Measurements from ENCODE around the gene SLAMF7. TPM values are rescaled to one million over a fixed set of nuclear protein-coding genes. Genes with fewer than 3 reads are reported as not detected.
"Not testable (repeated sequence)": the region's sequence is repeated elsewhere in the genome, so short reads cannot be mapped to it uniquely, and the experiment has no call there.

The SLAMF7 gene
- total and polyA plus RNA-seq, 5 donors from 2014 or later: 0.07 to 0.88 (median 0.17) TPM

GRCh38 chr1:160731564-160731963, 7.5 kb upstream of the SLAMF7 start:
- not testable (repeated sequence) for H3K27me3 Mint-ChIP-seq; H3K27ac Mint-ChIP-seq; ATAC-seq (ENCODE audit: low read depth in 2 of 2); H3K27me3 ChIP-seq (ENCODE audit: control insufficient read depth, insufficient read depth, low read length); H3K36me3 ChIP-seq (ENCODE audit: control insufficient read depth, insufficient read depth, low read length); H3K4me3 ChIP-seq (ENCODE audit: low read depth, low read length); DNase-seq; H3K9me3 ChIP-seq (ENCODE audit: control insufficient read depth in 2 of 2, low read length in 2 of 2); H3K36me3 Mint-ChIP-seq; H3K9me3 Mint-ChIP-seq; H3K4me3 Mint-ChIP-seq; H3K27ac ChIP-seq (ENCODE audit: insufficient read depth, low read length, poor library complexity, severe bottlenecking)
- peaks cover 14% of the 10 kb centered on the region for H3K4me1 ChIP-seq (ENCODE audit: control insufficient read depth, insufficient read depth, low read length, poor library complexity, severe bottlenecking)
- peaks cover 13 to 33% (median 26%) of the 10 kb centered on the region in 4 donors for H3K4me1 Mint-ChIP-seq

- Mint-ChIP-seq H3K27ac (no peak overlapping the region), H3K36me3 (no peaks in the 10 kb centered on the region), H3K4me1 (peaks cover 13 to 33% (median 26%) of the 10 kb centered on the region in 4 donors), H3K27me3 (peaks cover 3% of the 10 kb centered on the region), H3K9me3 (peaks cover 0 to 11% (median 2%) of the 10 kb centered on the region in 7 donors), H3K4me3 (no peak overlapping the region)
- H3K27ac ChIP-seq (ENCODE audit: insufficient read depth, low read length, poor library complexity, severe bottlenecking): no peak overlapping the region
- no peak overlapping the region for H3K4me3 ChIP-seq (ENCODE audit: low read depth, low read length)
- peaks cover 2 to 7% of the 10 kb centered on the region in 2 experiments for H3K9me3 ChIP-seq (ENCODE audit: control insufficient read depth in 2 of 2, low read length in 2 of 2)
- peaks cover 10% of the 10 kb centered on the region for H3K4me1 ChIP-seq (ENCODE audit: control insufficient read depth, insufficient read depth, low read length, poor library complexity, severe bottlenecking)
- no peak for DNase-seq
- no peak for ATAC-seq (ENCODE audit: low read depth in 2 of 2)
- H3K27me3 ChIP-seq (ENCODE audit: control insufficient read depth, insufficient read depth, low read length): no peaks in the 10 kb centered on the region
- H3K36me3 ChIP-seq (ENCODE audit: control insufficient read depth, insufficient read depth, low read length): no peaks in the 10 kb centered on the region
These were observed 7.1 kb upstream of the SLAMF7 start for GRCh38 chr1:160731990-160732389.

- peaks cover 8% of the 10 kb centered on the region for H3K4me1 ChIP-seq (ENCODE audit: control insufficient read depth, insufficient read depth, low read length, poor library complexity, severe bottlenecking)
- DNase-seq (no peak), ATAC-seq (ENCODE audit: low read depth in 2 of 2) (no peak)
- Mint-ChIP-seq H3K27me3 (peaks cover 11% of the 10 kb centered on the region), H3K4me3 (peak overlapping the region in 2 of 4 donors; percentile 45 to 59), H3K9me3 (peaks cover 0 to 13% (median 4%) of the 10 kb centered on the region in 7 donors), H3K36me3 (no peaks in the 10 kb centered on the region), H3K4me1 (peaks cover 20 to 35% (median 27%) of the 10 kb centered on the region in 4 donors), H3K27ac (peak overlapping the region in 2 of 3 donors; percentile 60 to 68)
- no peaks in the 10 kb centered on the region for H3K27me3 ChIP-seq (ENCODE audit: control insufficient read depth, insufficient read depth, low read length)
- H3K36me3 ChIP-seq (ENCODE audit: control insufficient read depth, insufficient read depth, low read length): no peaks in the 10 kb centered on the region
- H3K4me3 ChIP-seq (ENCODE audit: low read depth, low read length): peak overlapping the region; percentile 49
- H3K9me3 ChIP-seq (ENCODE audit: control insufficient read depth in 2 of 2, low read length in 2 of 2): peaks cover 5 to 8% of the 10 kb centered on the region in 2 experiments
- no peak overlapping the region for H3K27ac ChIP-seq (ENCODE audit: insufficient read depth, low read length, poor library complexity, severe bottlenecking)
These were observed 5.1 kb upstream of the SLAMF7 start for GRCh38 chr1:160733898-160734297.

DNA sequence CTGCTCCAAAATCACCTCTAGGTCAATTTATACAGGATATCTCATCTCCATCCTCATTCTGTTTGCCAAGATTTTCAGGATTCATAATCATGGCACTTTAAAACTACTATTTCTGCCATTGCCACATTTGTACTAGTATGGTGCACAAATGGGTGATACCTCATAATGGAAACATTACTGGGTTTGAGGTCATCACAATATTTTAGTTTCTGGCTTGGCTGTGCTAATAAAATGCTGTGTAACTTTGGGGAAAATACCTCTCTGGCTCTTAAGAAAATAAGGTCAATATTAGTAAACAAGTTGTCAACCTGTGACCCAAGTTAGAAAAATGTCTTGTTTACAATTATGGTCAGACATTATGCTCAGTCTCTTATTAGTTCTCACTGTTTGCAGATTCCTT, 4.7 kb upstream of the SLAMF7 start:
- no peak overlapping the region for H3K27ac ChIP-seq (ENCODE audit: insufficient read depth, low read length, poor library complexity, severe bottlenecking)
- DNase-seq: no peak
- Mint-ChIP-seq H3K36me3 (no peaks in the 10 kb centered on the region), H3K4me3 (peak overlapping the region in 2 of 4 donors; percentile 45 to 59), H3K4me1 (peaks cover 20 to 38% (median 29%) of the 10 kb centered on the region in 4 donors), H3K9me3 (peaks cover 0 to 13% (median 4%) of the 10 kb centered on the region in 7 donors), H3K27me3 (peaks cover 11% of the 10 kb centered on the region), H3K27ac (peak overlapping the region in 2 of 3 donors; percentile 60 to 68)
- no peaks in the 10 kb centered on the region for H3K36me3 ChIP-seq (ENCODE audit: control insufficient read depth, insufficient read depth, low read length)
- peak overlapping the region; percentile 49 for H3K4me3 ChIP-seq (ENCODE audit: low read depth, low read length)
- H3K4me1 ChIP-seq (ENCODE audit: control insufficient read depth, insufficient read depth, low read length, poor library complexity, severe bottlenecking): peaks cover 8% of the 10 kb centered on the region
- H3K27me3 ChIP-seq (ENCODE audit: control insufficient read depth, insufficient read depth, low read length): no peaks in the 10 kb centered on the region
- H3K9me3 ChIP-seq (ENCODE audit: control insufficient read depth in 2 of 2, low read length in 2 of 2): peaks cover 5 to 8% of the 10 kb centered on the region in 2 experiments
- ATAC-seq (ENCODE audit: low read depth in 2 of 2): no peak

- H3K9me3 Mint-ChIP-seq: peaks cover 0 to 13% (median 2%) of the 10 kb centered on the region in 7 donors
- DNase-seq (no peak), ATAC-seq (ENCODE audit: low read depth in 2 of 2) (no peak)
- H3K4me1 ChIP-seq (ENCODE audit: control insufficient read depth, insufficient read depth, low read length, poor library complexity, severe bottlenecking): peaks cover 8% of the 10 kb centered on the region
- H3K4me1 Mint-ChIP-seq: peaks cover 9 to 30% (median 19%) of the 10 kb centered on the region in 4 donors
- no peaks in the 10 kb centered on the region for H3K36me3 Mint-ChIP-seq
- no peak overlapping the region for H3K4me3 ChIP-seq (ENCODE audit: low read depth, low read length)
- peaks cover 5 to 8% of the 10 kb centered on the region in 2 experiments for H3K9me3 ChIP-seq (ENCODE audit: control insufficient read depth in 2 of 2, low read length in 2 of 2)
- H3K27ac ChIP-seq (ENCODE audit: insufficient read depth, low read length, poor library complexity, severe bottlenecking): no peak overlapping the region
- no peaks in the 10 kb centered on the region for H3K36me3 ChIP-seq (ENCODE audit: control insufficient read depth, insufficient read depth, low read length)
- H3K27me3 Mint-ChIP-seq: peaks cover 11% of the 10 kb centered on the region
- H3K27me3 ChIP-seq (ENCODE audit: control insufficient read depth, insufficient read depth, low read length): no peaks in the 10 kb centered on the region
- no peak overlapping the region for H3K27ac Mint-ChIP-seq
- no peak overlapping the region for H3K4me3 Mint-ChIP-seq
These were observed 776 bp upstream of the SLAMF7 start for GRCh38 chr1:160738271-160738670.

DNA sequence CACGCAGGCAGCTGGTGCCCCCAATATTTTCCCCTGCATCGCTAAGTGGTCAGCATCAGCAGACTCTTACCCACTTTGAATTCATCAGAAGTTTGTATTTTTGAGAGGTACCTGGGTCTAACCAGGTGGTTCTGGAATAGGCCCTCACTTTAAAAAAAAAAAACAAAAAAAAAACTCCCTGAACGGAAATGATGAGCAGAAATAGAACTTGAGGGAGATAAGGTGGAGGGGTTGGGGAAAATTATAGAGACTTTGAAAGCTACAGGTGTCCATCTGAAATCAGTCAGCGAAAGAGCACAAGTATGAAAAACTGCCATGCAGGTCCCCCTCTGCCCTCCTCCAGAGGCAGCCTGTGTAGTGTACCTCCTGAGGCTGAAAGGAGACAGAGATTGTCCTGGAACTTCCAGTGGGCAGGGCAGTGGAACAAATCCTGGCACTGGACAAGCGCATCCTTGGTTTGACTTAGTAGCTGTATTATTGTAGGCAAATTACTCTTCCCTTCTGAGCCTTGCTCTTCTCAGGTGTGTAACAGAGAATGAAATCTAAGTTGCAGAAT, 1.2 kb downstream of the SLAMF7 start:
- Mint-ChIP-seq H3K4me1 (peaks cover 18 to 34% (median 22%) of the 10 kb centered on the region in 4 donors), H3K36me3 (no peaks in the 10 kb centered on the region), H3K27ac (peak overlapping the region in 2 of 3 donors; percentile 9 to 48), H3K9me3 (peaks cover 0 to 13% (median 2%) of the 10 kb centered on the region in 7 donors), H3K4me3 (no peak overlapping the region), H3K27me3 (peaks cover 11% of the 10 kb centered on the region)
- Histone ChIP-seq H3K9me3 (ENCODE audit: control insufficient read depth in 2 of 2, low read length in 2 of 2) (peaks cover 5 to 8% of the 10 kb centered on the region in 2 experiments), H3K4me3 (ENCODE audit: low read depth, low read length) (no peak overlapping the region), H3K27me3 (ENCODE audit: control insufficient read depth, insufficient read depth, low read length) (no peaks in the 10 kb centered on the region), H3K4me1 (ENCODE audit: control insufficient read depth, insufficient read depth, low read length, poor library complexity, severe bottlenecking) (no peaks in the 10 kb centered on the region), H3K36me3 (ENCODE audit: control insufficient read depth, insufficient read depth, low read length) (no peaks in the 10 kb centered on the region), H3K27ac (ENCODE audit: insufficient read depth, low read length, poor library complexity, severe bottlenecking) (no peak overlapping the region)
- ATAC-seq (ENCODE audit: low read depth in 2 of 2) (no peak), DNase-seq (no peak)

GRCh38 chr1:160741092-160741501, 2.0 kb downstream of the SLAMF7 start:
- Mint-ChIP-seq H3K4me3 (no peak overlapping the region), H3K27ac (no peak overlapping the region), H3K36me3 (no peaks in the 10 kb centered on the region), H3K4me1 (peaks cover 18 to 34% (median 23%) of the 10 kb centered on the region in 4 donors), H3K9me3 (peaks cover 0 to 11% (median 2%) of the 10 kb centered on the region in 7 donors), H3K27me3 (peaks cover 11% of the 10 kb centered on the region)
- H3K27me3 ChIP-seq (ENCODE audit: control insufficient read depth, insufficient read depth, low read length): no peaks in the 10 kb centered on the region
- H3K4me1 ChIP-seq (ENCODE audit: control insufficient read depth, insufficient read depth, low read length, poor library complexity, severe bottlenecking): no peaks in the 10 kb centered on the region
- peaks cover 5 to 8% of the 10 kb centered on the region in 2 experiments for H3K9me3 ChIP-seq (ENCODE audit: control insufficient read depth in 2 of 2, low read length in 2 of 2)
- DNase-seq (no peak), ATAC-seq (ENCODE audit: low read depth in 2 of 2) (no peak)
- no peak overlapping the region for H3K4me3 ChIP-seq (ENCODE audit: low read depth, low read length)
- no peaks in the 10 kb centered on the region for H3K36me3 ChIP-seq (ENCODE audit: control insufficient read depth, insufficient read depth, low read length)
- H3K27ac ChIP-seq (ENCODE audit: insufficient read depth, low read length, poor library complexity, severe bottlenecking): no peak overlapping the region

Measured in CD4-positive, CD25-positive, alpha-beta regulatory T cell (primary cell).